CD14-positive monocyte (primary cell): ENCODE measurements around the gene DKK1. TPM values are rescaled to one million over a fixed set of nuclear protein-coding genes. Genes with fewer than 3 reads are reported as not detected.

Experiments
- DNase-seq, 3 donors: peaks; one replicate each; pipeline ENCODE4 v3.0.0-alpha.2; 2011 to 2022
- H2AFZ ChIP-seq: 2 replicates; pipeline ENCODE4 v1.6.0; 2012; ENCODE audit warnings: mild to moderate bottlenecking, low read depth, low read length, inconsistent platforms; ENCODE audit not compliant: insufficient read depth, poor library complexity, severe bottlenecking
- H3K27ac ChIP-seq, 2 donors: 1 replicate in 1 of 2; 2 replicates in 1 of 2; pipeline ENCODE4 v1.5.1; 2012 to 2013; ENCODE audit warnings: low read length in 2 of 2, control low read depth in 1 of 2, inconsistent platforms in 1 of 2, low read depth in 1 of 2, mild to moderate bottlenecking in 1 of 2
- H3K27me3 ChIP-seq, 2 donors: one replicate each; pipeline versions ENCODE4 v1.6.0 to v1.6.1; 2011 to 2013; ENCODE audit warnings: low read length in 2 of 2; ENCODE audit not compliant: control insufficient read depth in 2 of 2, insufficient read depth in 2 of 2
- H3K36me3 ChIP-seq, 2 donors: replicated peaks in 1 of 2; 1 replicate in 1 of 2; 2 replicates in 1 of 2; pipeline versions ENCODE4 v1.5.1 to v1.6.1; 2012 to 2013; ENCODE audit warnings: low read length in 2 of 2, control low read depth in 1 of 2, inconsistent platforms in 1 of 2, mild to moderate bottlenecking in 1 of 2; ENCODE audit not compliant: insufficient read depth in 2 of 2, control insufficient read depth in 1 of 2
- H3K4me1 ChIP-seq, 2 donors: 1 replicate in 1 of 2; 2 replicates in 1 of 2; pipeline versions ENCODE4 v1.5.1 to v1.6.1; 2012 to 2013; ENCODE audit warnings: low read length in 2 of 2, control low read depth in 1 of 2, inconsistent platforms in 1 of 2, mild to moderate bottlenecking in 1 of 2, moderate library complexity in 1 of 2; ENCODE audit not compliant: insufficient read depth in 2 of 2, control insufficient read depth in 1 of 2
- H3K4me2 ChIP-seq: replicated peaks from 2 replicates; pipeline ENCODE3; 2012; ENCODE audit warnings: low read length, moderate library complexity, mild to moderate bottlenecking; ENCODE audit not compliant: poor library complexity, severe bottlenecking; ENCODE audit errors: extremely low read depth
- H3K4me3 ChIP-seq, 3 experiments: fragments of 200-600 bp in 1 of 3; sonication (generic) in 1 of 3; replicated peaks in 1 of 3; 1 replicate in 2 of 3; 2 replicates in 1 of 3; pipeline ENCODE4 v1.5.1; 2011 to 2013; ENCODE audit warnings: low read length in 3 of 3, mild to moderate bottlenecking in 3 of 3, control low read depth in 2 of 3, low read depth in 2 of 3, inconsistent platforms in 1 of 3, moderate library complexity in 1 of 3
- H3K79me2 ChIP-seq: 2 replicates; pipeline ENCODE4 v1.6.0; 2012; ENCODE audit warnings: mild to moderate bottlenecking, control low read depth, inconsistent platforms, low read length, moderate library complexity; ENCODE audit not compliant: insufficient read depth
- H3K9ac ChIP-seq: 2 replicates; pipeline ENCODE4 v1.6.0; 2017; ENCODE audit warnings: low read length, mild to moderate bottlenecking; ENCODE audit not compliant: insufficient read depth, poor library complexity, severe bottlenecking
- H3K9me3 ChIP-seq, 2 donors: replicated peaks in 1 of 2; 1 replicate in 1 of 2; 2 replicates in 1 of 2; pipeline versions ENCODE4 v1.5.1 to v1.6.1; 2012 to 2013; ENCODE audit warnings: low read length in 2 of 2, control low read depth in 1 of 2; ENCODE audit not compliant: control insufficient read depth in 1 of 2, insufficient read depth in 1 of 2
- H4K20me1 ChIP-seq: 2 replicates; pipeline ENCODE4 v1.6.0; 2012; ENCODE audit warnings: mild to moderate bottlenecking, low read length, control low read depth, moderate library complexity; ENCODE audit not compliant: insufficient read depth
- H3K27ac Mint-ChIP-seq, 7 donors: one replicate each; pipeline ENCODE4 v1.8.0; 2020; ENCODE audit warnings: mild to moderate bottlenecking in 7 of 7, mixed read lengths in 7 of 7, moderate library complexity in 6 of 7, inconsistent platforms in 2 of 7
- H3K27me3 Mint-ChIP-seq, 3 donors: one replicate each; pipeline ENCODE4 v1.8.0; 2021 to 2022; ENCODE audit warnings: low read depth in 3 of 3, mild to moderate bottlenecking in 3 of 3, mixed read lengths in 3 of 3, moderate library complexity in 3 of 3, inconsistent platforms in 1 of 3
- H3K36me3 Mint-ChIP-seq, 2 donors: one replicate each; pipeline ENCODE4 v1.8.0; 2020; ENCODE audit warnings: mixed read lengths in 2 of 2, inconsistent platforms in 1 of 2, mild to moderate bottlenecking in 1 of 2
- H3K4me1 Mint-ChIP-seq: one replicate; pipeline ENCODE4 v1.8.0; 2020; ENCODE audit warnings: mild to moderate bottlenecking, mixed read lengths
- H3K4me3 Mint-ChIP-seq, 2 donors: one replicate each; pipeline ENCODE4 v1.8.0; 2020; ENCODE audit warnings: mild to moderate bottlenecking in 2 of 2, mixed read lengths in 2 of 2, moderate library complexity in 1 of 2
- H3K9me3 Mint-ChIP-seq, 7 donors: one replicate each; pipeline ENCODE4 v1.8.0; 2020 to 2022; ENCODE audit warnings: mixed read lengths in 7 of 7, mild to moderate bottlenecking in 6 of 7, moderate library complexity in 6 of 7, inconsistent platforms in 2 of 7
- WGBS: methylation state at CpG from one replicate; pipeline ENCODE4 v1.1.5; 2013; ENCODE audit warnings: missing lambda C conversion rate; ENCODE audit not compliant: insufficient coverage; 5-methylcytosine and 5-hydroxymethylcytosine counted together
- intact Hi-C, 2 donors: fragments of 100-400 bp; cut with micrococcal nuclease; formaldehyde crosslinking; loops; one replicate each; pipeline versions ENCODE4 v1.15.0 to v1.15.1; 2023
- polyA plus RNA-seq, 3 donors: library from polyadenylated mRNA; depleted of rRNA in 1 of 3; unstranded in 2 of 3; stranded (reverse) in 1 of 3; fragments of 300-500 nt in 2 of 3; fragments of >200 nt in 1 of 3; fragmentation: Illumina TruSeq in 2 of 3; gene quantifications; 1 replicate in 2 of 3; 2 replicates in 1 of 3; pipeline ENCODE4 v1.2.3, GENCODE V29; 2012 to 2021
- TF ChIP-seq, protein P1 (sequence below): fragments of 200-600 bp; IDR thresholded peaks from one replicate; pipeline ENCODE4 v1.8.0; 2022; ENCODE audit warnings: antibody characterized with exemption, mild to moderate bottlenecking

DKK1 gene
- polyA plus RNA-seq, 3 donors = not detected

DNA sequence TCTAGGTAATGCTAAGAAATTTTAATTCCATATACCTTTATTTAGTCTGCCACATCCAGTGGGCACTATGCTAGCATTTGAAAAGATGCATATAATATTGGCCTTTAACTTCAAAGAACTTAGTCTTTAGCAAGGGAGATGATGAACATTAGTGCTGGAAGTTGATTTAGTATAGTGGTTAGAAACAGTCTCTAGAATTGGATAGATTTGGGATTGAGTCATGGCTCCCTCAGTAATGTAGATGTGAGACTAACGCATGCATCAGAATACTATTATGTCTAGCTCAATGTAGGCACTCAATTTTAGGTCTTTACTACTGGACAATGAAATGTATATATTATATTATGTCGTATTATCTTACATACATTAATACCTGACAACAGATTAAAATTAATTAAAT, 5.8 kb downstream of the DKK1 start:
- Mint-ChIP-seq H3K9me3 (peaks cover 0 to 2% (median 0%) of the 10 kb centered on the region in 7 donors), H3K36me3 (no peaks in the 10 kb centered on the region), H3K27me3 (peaks cover 8 to 10% (median 10%) of the 10 kb centered on the region in 3 donors), H3K4me3 (no peak overlapping the region), H3K4me1 (no peaks in the 10 kb centered on the region), H3K27ac (no peak overlapping the region)
- Histone ChIP-seq H2AFZ (no peak overlapping the region), H3K36me3 (no peaks in the 10 kb centered on the region), H3K4me1 (no peaks in the 10 kb centered on the region), H3K4me2 (no peak overlapping the region), H3K27ac (no peak overlapping the region), H3K9me3 (no peaks in the 10 kb centered on the region), H3K27me3 (peaks cover 14 to 15% of the 10 kb centered on the region in 2 donors), H3K79me2 (no peaks in the 10 kb centered on the region), H3K9ac (no peak overlapping the region), H4K20me1 (no peaks in the 10 kb centered on the region), H3K4me3 (no peak overlapping the region)
- intact Hi-C loops = no loop called here
- WGBS = no CpG with 5 or more reads among the region's 2 CpGs
- no peak for DNase-seq
- TF ChIP-seq, protein P1, sequence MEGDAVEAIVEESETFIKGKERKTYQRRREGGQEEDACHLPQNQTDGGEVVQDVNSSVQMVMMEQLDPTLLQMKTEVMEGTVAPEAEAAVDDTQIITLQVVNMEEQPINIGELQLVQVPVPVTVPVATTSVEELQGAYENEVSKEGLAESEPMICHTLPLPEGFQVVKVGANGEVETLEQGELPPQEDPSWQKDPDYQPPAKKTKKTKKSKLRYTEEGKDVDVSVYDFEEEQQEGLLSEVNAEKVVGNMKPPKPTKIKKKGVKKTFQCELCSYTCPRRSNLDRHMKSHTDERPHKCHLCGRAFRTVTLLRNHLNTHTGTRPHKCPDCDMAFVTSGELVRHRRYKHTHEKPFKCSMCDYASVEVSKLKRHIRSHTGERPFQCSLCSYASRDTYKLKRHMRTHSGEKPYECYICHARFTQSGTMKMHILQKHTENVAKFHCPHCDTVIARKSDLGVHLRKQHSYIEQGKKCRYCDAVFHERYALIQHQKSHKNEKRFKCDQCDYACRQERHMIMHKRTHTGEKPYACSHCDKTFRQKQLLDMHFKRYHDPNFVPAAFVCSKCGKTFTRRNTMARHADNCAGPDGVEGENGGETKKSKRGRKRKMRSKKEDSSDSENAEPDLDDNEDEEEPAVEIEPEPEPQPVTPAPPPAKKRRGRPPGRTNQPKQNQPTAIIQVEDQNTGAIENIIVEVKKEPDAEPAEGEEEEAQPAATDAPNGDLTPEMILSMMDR = no peak

DNA sequence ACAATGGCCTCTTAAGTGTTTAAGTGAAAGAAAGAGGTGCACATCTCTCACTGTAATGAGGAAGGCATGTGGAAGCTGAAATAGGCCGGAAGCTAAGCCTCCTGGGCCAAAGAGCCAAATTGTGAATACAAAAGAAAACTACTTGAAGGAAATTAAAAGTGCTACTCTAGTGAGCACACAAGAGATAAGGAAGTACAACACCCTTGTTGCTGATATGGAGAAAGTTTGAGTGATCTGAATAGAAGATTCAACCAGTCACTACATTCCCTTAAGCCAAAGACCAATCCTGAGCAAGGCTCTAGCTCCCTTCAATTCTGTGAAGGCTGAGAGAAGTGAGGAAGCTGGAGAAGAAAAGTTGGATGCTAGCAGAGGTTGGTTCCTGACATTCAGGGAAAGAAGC, 8.2 kb downstream of the DKK1 start:
- Histone ChIP-seq H3K79me2 (no peaks in the 10 kb centered on the region), H3K27ac (no peak overlapping the region), H3K4me2 (no peak overlapping the region), H2AFZ (no peak overlapping the region), H4K20me1 (no peaks in the 10 kb centered on the region), H3K27me3 (no peaks in the 10 kb centered on the region), H3K9ac (no peak overlapping the region), H3K36me3 (no peaks in the 10 kb centered on the region), H3K4me3 (no peak overlapping the region), H3K9me3 (no peaks in the 10 kb centered on the region), H3K4me1 (no peaks in the 10 kb centered on the region)
- no CpG with 5 or more reads among the region's 1 CpG for WGBS
- peaks cover under 1 to 5% (median 3%) of the 10 kb centered on the region in 3 donors for H3K27me3 Mint-ChIP-seq
- intact Hi-C loops = no loop called here
- TF ChIP-seq, protein P1 = no peak
- no peak overlapping the region for H3K27ac Mint-ChIP-seq
- H3K4me1 Mint-ChIP-seq = no peaks in the 10 kb centered on the region
- peaks cover 0 to 3% (median 0%) of the 10 kb centered on the region in 7 donors for H3K9me3 Mint-ChIP-seq
- H3K4me3 Mint-ChIP-seq = no peak overlapping the region
- H3K36me3 Mint-ChIP-seq = no peaks in the 10 kb centered on the region
- DNase-seq = no peak
